AG04449 (cell line): ENCODE results near the gene DCAF11.

Source experiments
- CTCF ChIA-PET: fragments of 350-600 bp; formaldehyde crosslinking; extraction: SDS; loops from one replicate; lab custom pipeline; 2021; ENCODE audit warnings: antibody characterized with exemption; lab: Yijun Ruan, JAX
- POLR2A ChIA-PET: fragments of 400-600, 350-600 bp; formaldehyde crosslinking; extraction: SDS; loops from one replicate; lab custom pipeline; 2020; ENCODE audit warnings: antibody characterized with exemption, inconsistent platforms; lab: Yijun Ruan, JAX
- DNase-seq: peaks from one replicate; pipeline ENCODE4 v3.0.0-alpha.2; 2010; ENCODE audit warnings: low read depth, low spot score
- H3K4me3 ChIP-seq: 2 replicates; pipeline ENCODE4 v1.5.1; 2011; ENCODE audit warnings: low read depth, mild to moderate bottlenecking, control low read depth, low read length
- TF ChIP-seq, protein P1 (sequence below): IDR thresholded peaks from one replicate; pipeline ENCODE4 v1.5.1; 2011; ENCODE audit warnings: mild to moderate bottlenecking, moderate library complexity, low read length, control low read depth, inconsistent platforms; ENCODE audit not compliant: insufficient read depth; ENCODE audit errors: missing control alignments

The DCAF11 gene

DNA sequence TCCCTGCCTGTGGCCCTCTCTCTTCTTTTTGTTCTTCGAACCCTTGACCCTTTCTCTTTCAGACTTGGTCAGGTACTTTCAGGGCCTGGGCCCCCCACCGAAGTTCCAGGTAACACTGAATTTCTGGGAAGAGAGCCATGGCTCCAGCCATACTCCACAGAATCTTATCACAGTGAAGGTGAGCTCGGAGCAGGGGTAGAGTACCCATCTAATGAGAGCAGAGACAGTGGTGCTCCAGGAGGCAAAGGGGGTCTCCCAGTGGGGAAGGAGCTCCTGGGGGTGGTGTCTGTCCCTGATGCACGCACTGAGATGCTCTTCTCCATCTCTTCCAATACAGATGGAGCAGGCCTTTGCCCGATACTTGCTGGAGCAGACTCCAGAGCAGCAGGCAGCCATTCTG is 51.2 kb downstream of the DCAF11 start:
- DNase-seq: no peak
- POLR2A ChIA-PET: no interaction called here
- CTCF ChIA-PET: interaction anchor here (0.9 to 2.1 kb wide), 2 partner anchors 8 to 142 kb away, joined by 3 to 5 read pairs; partner anchors contain the start of gene CIDEB
- H3K4me3 ChIP-seq: no peak overlapping the region
- TF ChIP-seq, protein P1, sequence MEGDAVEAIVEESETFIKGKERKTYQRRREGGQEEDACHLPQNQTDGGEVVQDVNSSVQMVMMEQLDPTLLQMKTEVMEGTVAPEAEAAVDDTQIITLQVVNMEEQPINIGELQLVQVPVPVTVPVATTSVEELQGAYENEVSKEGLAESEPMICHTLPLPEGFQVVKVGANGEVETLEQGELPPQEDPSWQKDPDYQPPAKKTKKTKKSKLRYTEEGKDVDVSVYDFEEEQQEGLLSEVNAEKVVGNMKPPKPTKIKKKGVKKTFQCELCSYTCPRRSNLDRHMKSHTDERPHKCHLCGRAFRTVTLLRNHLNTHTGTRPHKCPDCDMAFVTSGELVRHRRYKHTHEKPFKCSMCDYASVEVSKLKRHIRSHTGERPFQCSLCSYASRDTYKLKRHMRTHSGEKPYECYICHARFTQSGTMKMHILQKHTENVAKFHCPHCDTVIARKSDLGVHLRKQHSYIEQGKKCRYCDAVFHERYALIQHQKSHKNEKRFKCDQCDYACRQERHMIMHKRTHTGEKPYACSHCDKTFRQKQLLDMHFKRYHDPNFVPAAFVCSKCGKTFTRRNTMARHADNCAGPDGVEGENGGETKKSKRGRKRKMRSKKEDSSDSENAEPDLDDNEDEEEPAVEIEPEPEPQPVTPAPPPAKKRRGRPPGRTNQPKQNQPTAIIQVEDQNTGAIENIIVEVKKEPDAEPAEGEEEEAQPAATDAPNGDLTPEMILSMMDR: no peak

DNA sequence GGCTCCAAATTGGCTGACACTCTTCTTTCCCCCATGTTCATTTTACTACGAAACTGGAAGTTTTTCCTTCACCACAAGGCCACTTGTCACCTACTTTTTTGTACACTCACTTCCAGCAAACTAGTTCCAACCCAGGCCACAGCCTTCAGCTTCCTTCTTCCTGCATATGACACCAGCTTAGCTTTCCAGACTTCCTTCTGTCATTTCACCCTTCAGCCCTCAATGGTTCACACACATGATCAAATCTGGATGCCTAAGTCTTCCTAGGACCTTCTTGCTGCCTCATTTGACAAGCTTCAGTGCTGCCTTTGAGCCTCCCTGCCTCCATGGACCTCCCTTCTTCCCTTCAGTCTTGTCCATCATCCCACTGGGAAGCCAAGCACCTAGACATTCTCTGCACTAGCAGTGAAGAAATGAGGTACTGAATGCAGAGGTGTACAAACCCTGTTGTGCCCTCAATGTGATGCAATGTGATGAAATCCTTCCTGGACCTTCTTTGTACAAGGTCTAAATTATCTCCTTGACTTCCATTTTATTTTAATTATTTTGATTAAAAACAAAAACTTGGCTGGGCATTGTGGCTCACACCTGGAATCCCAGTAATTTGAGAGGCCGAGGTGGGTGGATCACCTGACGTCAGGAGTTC is 53.0 kb downstream of the DCAF11 start:
- TF ChIP-seq, protein P1: no peak
- H3K4me3 ChIP-seq: no peak overlapping the region
- ChIA-PET CTCF (no interaction called here), POLR2A (interaction anchor here (1.0 kb wide), 1 partner anchor 21 kb away, joined by 3 read pairs; the partner anchor contains the start of gene PSME2)
- DNase-seq: no peak

DNA sequence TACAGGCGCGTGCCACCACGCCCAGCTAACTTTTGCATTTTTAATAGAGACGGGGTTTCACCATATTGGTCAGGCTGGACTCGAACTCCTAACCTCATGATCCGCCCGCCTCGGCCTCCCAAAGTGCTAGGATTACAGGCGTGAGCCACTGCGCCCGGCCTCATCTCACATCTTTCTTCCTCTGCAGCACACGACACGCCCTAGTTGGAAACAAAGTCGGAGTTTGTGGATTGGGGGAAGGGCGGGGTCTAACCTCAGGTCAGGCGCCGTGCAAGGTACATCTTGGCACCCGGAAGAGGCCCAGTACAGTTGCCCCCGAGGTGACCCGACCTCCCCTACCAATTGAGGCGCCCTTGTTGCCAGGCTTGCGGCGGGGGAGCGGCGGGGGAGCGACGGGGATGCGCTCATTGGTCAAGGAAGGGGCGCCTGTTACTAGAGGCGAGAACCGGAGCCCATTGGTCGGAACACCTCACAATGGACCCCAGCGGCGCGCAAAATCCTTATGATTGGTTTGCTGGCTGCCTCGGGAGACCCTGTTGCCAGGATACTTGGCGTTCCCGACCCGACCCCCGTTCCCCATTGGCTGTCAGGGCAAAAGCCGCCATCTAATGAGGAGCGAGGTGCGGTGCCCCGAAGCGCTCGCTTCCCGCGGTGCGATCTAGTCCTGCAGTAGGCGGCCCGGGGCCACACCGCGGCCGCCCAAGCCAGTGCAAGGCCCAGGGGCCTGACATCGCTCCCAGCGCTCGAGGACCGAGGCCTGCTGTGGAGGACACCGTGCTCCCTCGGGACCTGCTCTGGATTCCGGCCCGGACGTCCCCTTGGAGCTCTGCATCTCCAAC is 57.1 kb downstream of the DCAF11 start, which contains the start of gene REC8:
Gene REC8, plus strand, starts transcription at position 659 of the 839 bp plus-strand sequence. CDS start 473 bp downstream, outside the sequence.
- TF ChIP-seq, protein P1: no peak
- POLR2A ChIA-PET: no interaction called here
- peak within 1 kb of the TSS; percentile 45 for H3K4me3 ChIP-seq
- no peak for DNase-seq
- CTCF ChIA-PET: interaction anchor here (0.6 to 3.0 kb wide), 3 partner anchors 10 to 21 kb away, joined by 3 to 23 read pairs (median 22); partner anchors contain the start of gene IRF9

DNA sequence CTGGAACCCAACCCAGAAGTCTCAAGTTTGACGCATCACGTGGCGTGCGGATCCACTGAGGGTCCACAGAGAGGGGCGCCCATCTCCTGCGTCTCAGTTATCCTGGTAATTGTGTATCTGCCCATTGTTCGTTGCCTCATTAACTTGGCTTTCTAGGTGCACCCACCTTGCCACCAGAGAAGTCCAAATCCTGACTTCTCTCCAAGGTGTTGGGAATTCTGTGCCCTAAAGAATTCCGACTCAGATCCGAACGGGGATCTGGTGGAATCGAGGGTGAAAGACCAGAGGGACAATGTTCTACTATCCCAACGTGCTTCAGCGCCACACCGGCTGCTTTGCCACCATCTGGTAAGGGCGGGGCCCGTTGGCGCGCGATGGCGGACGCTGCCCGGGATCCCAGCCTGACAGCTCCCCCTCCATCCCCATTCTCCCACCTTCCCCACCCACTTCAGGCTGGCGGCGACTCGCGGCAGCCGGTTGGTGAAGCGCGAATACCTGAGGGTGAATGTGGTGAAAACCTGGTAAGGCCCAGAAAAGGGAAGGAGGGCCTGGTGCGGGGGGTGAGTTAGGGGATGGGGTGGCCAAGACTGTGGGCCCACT is 57.8 kb downstream of the DCAF11 start:
- H3K4me3 ChIP-seq: peak overlapping the region; percentile 45
- ChIA-PET POLR2A (interaction anchor here (1.5 kb wide), 1 partner anchor 10 kb away, joined by 5 read pairs; the partner anchor contains the start of gene IRF9), CTCF (interaction anchor here (0.6 to 2.5 kb wide), 2 partner anchors 12 to 22 kb away, joined by 3 to 23 read pairs; partner anchors contain the start of gene IRF9)
- no peak for DNase-seq
- TF ChIP-seq, protein P1: no peak

DNA sequence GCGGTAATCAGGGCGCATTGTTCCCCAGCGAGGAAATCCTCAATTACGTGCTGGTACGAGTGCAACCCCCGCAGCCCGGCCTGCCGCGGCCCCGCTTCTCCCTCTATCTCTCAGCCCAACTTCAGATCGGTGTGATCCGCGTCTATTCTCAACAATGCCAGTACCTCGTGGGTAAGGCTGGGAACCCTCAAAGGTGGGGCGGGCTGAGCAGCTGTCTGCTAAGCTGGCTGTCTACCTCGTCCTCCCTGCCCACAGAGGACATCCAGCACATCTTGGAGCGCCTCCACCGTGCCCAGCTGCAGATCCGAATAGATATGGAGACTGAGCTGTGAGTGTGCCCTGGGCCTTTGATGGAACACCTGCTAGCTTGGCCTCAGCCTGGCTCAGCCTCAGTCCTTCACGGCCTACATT is 58.3 kb downstream of the DCAF11 start:
- no peak overlapping the region for H3K4me3 ChIP-seq
- DNase-seq: no peak
- TF ChIP-seq, protein P1: no peak
- ChIA-PET POLR2A (interaction anchor here (1.5 kb wide), 1 partner anchor 11 kb away, joined by 5 read pairs; the partner anchor contains the start of gene IRF9), CTCF (interaction anchor here (1.0 to 2.5 kb wide), 2 partner anchors 7 to 12 kb away, joined by 3 to 23 read pairs; partner anchors contain the start of gene IRF9)
